ENCODE data around the gene HSD17B14.

Gene HSD17B14

GRCh38 chr19:48845384-48845783, 9.1 kb upstream of the HSD17B14 start:
- DNase-seq (ENCODE audit: low read depth), result no peak
- no peak overlapping the region for H3K4me3 ChIP-seq (ENCODE audit: low read depth, low read length)
- TF ChIP-seq MYC (IDR thresholded peaks at IDR 0.05; ENCODE audit: low read depth, low read length) (no peak), CTCF (IDR thresholded peaks at IDR 0.05; ENCODE audit: low read depth, low read length) (no peak), MAX (IDR thresholded peaks at IDR 0.05; ENCODE audit: low read depth, low read length) (no peak), POLR2A (IDR thresholded peaks at IDR 0.05; ENCODE audit: extremely low read depth, insufficient read length) (no peak)

GRCh38 chr19:48844472-48844871, 8.2 kb upstream of the HSD17B14 start:
- H3K4me3 ChIP-seq (ENCODE audit: low read depth, low read length), result no peak overlapping the region
- peak; percentile 33 for DNase-seq (ENCODE audit: low read depth)
- TF ChIP-seq CTCF (IDR thresholded peaks at IDR 0.05; ENCODE audit: low read depth, low read length) (no peak), MAX (IDR thresholded peaks at IDR 0.05; ENCODE audit: low read depth, low read length) (no peak), POLR2A (IDR thresholded peaks at IDR 0.05; ENCODE audit: extremely low read depth, insufficient read length) (no peak), MYC (IDR thresholded peaks at IDR 0.05; ENCODE audit: low read depth, low read length) (no peak)

- peak; percentile 56 for DNase-seq (ENCODE audit: low read depth)
These were observed 6.5 kb upstream of the HSD17B14 start for GRCh38 chr19:48842789-48843162.

GRCh38 chr19:48841571-48841970, 5.3 kb upstream of the HSD17B14 start:
- no peak for TF ChIP-seq MYC (IDR thresholded peaks at IDR 0.05; ENCODE audit: low read depth, low read length)
- TF ChIP-seq MAX (IDR thresholded peaks at IDR 0.05; ENCODE audit: low read depth, low read length), result no peak
- no peak for TF ChIP-seq CTCF (IDR thresholded peaks at IDR 0.05; ENCODE audit: low read depth, low read length)
- no peak for TF ChIP-seq POLR2A (IDR thresholded peaks at IDR 0.05; ENCODE audit: extremely low read depth, insufficient read length)
- no peak overlapping the region for H3K4me3 ChIP-seq (ENCODE audit: low read depth, low read length)
- DNase-seq (ENCODE audit: low read depth), result no peak

More at GRCh38 chr19:48842789-48843162, 6.5 kb upstream of the HSD17B14 start:
- TF ChIP-seq CTCF (IDR thresholded peaks at IDR 0.05; ENCODE audit: low read depth, low read length) (peak; percentile 74), POLR2A (IDR thresholded peaks at IDR 0.05; ENCODE audit: extremely low read depth, insufficient read length) (no peak)
- H3K4me3 ChIP-seq (ENCODE audit: low read depth, low read length), result no peak overlapping the region

- TF ChIP-seq POLR2A (IDR thresholded peaks at IDR 0.05; ENCODE audit: extremely low read depth, insufficient read length) (no peak), CTCF (IDR thresholded peaks at IDR 0.05; ENCODE audit: low read depth, low read length) (no peak), MYC (IDR thresholded peaks at IDR 0.05; ENCODE audit: low read depth, low read length) (no peak), MAX (IDR thresholded peaks at IDR 0.05; ENCODE audit: low read depth, low read length) (no peak)
- DNase-seq (ENCODE audit: low read depth), result no peak
- no peak overlapping the region for H3K4me3 ChIP-seq (ENCODE audit: low read depth, low read length)
These were observed 4.8 kb upstream of the HSD17B14 start for GRCh38 chr19:48841047-48841446.

GRCh38 chr19:48837687-48838086, 1.4 kb upstream of the HSD17B14 start:
- no peak for TF ChIP-seq CTCF (IDR thresholded peaks at IDR 0.05; ENCODE audit: low read depth, low read length)
- no peak for TF ChIP-seq MYC (IDR thresholded peaks at IDR 0.05; ENCODE audit: low read depth, low read length)
- TF ChIP-seq MAX (IDR thresholded peaks at IDR 0.05; ENCODE audit: low read depth, low read length), result no peak
- no peak for TF ChIP-seq POLR2A (IDR thresholded peaks at IDR 0.05; ENCODE audit: extremely low read depth, insufficient read length)
- no peak for DNase-seq (ENCODE audit: low read depth)
- no peak overlapping the region for H3K4me3 ChIP-seq (ENCODE audit: low read depth, low read length)

Measured in NB4 (cell line).